HG02973 (cell line): ENCODE results near the gene DNAH1.

ENCODE experiments used
- ATAC-seq: cut with Tn5 transposase; IDR thresholded peaks from one replicate; pipeline ENCODE4 v1.9.1; 2021; ENCODE audit warnings: moderate library complexity; ENCODE audit not compliant: unreplicated experiment

DNAH1 gene

GRCh38 chr3:52385157-52385556, 69.0 kb downstream of the DNAH1 start:
- ATAC-seq = no peak

- no peak for ATAC-seq
Measured at GRCh38 chr3:52387481-52387880, 71.4 kb downstream of the DNAH1 start.

- ATAC-seq = no peak
Measured at GRCh38 chr3:52388348-52388821, 72.3 kb downstream of the DNAH1 start.

DNA sequence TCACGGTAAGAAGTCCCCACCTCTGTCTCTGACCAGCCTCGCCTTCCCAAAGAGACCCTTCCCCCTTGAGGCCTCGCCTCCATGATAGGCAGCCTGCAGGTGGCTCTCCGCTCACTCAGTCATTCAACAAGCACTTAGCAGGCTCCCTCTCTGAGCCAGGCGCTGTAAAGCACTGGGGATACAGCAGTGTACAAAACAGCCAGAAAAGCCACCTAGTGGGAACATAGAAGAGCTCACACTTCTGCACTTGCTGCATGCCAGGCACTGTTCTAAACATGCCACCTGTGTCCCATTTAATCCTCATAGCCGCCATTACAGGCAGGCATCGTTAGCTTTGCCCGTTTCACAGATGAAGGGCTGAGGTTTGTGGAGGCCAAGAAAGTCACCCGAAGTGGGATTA, 72.8 kb downstream of the DNAH1 start:
- ATAC-seq = no peak

- no peak for ATAC-seq
Measured at GRCh38 chr3:52391096-52391495, 75.0 kb downstream of the DNAH1 start.

GRCh38 chr3:52392216-52392930, 76.3 kb downstream of the DNAH1 start:
- no peak for ATAC-seq

DNA sequence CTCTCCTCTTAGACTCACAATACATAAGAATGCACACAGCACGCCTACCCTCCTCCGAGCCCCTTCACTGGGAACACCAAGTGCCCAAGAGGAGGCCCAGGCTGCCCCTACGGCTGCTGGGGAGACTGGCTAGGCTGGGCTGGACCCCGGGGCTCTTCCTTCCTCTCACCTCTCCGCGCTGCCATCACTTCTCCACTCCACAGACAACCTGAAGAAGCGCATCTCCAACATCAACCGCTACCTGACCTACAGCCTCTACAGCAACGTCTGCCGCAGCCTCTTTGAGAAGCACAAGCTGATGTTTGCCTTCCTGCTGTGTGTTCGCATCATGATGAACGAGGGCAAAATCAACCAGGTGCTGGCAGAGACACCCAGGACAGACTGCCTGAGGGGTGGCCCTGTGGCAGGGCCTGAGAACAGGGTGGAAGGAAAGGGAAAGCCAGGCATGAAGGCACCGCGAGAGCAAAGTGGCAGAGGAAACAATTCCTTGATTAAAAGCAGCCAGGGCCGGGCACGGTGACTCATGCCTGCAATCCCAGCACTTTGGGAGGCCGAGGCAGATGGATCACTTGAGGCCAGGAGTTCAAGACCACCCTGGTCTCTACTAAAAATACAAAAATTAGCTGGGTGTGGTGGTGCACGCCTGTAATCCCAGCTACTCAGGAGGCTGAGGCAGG, 77.2 kb downstream of the DNAH1 start:
- ATAC-seq = no peak

DNA sequence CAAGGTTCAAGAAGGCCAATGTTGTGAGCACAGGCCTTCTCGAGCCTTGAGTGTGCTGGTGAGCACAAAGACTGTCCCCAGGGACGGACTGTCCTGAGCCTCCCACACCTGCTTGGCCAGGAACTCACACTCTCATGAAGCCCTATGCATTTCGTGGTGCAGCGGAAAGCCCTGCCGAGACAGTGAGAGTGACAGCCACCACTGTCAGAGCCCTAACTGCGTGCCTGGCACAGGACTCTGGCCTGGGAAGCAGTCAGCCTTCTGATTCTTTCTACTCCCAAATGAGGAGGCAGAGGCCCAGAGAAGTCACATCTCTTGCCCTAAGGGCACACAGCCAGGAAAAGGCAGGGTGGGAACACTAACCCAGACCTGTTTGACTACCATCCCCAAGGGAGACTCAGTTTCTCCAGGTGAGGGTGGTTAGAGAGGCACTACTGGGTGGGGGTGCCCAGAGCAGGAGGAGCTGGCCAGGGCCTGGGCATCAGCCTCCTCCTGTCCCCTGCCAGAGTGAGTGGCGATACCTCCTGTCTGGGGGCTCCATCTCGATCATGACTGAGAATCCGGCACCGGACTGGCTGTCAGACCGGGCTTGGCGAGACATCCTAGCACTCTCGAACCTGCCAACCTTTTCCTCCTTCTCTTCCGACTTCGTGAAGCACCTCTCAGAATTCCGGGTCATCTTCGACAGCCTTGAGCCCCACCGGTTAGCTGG, 78.0 kb downstream of the DNAH1 start:
- ATAC-seq = no peak

GRCh38 chr3:52394751-52395502, 78.8 kb downstream of the DNAH1 start:
- no peak for ATAC-seq

GRCh38 chr3:52395503-52395865, 79.4 kb downstream of the DNAH1 start:
- ATAC-seq = no peak

DNA sequence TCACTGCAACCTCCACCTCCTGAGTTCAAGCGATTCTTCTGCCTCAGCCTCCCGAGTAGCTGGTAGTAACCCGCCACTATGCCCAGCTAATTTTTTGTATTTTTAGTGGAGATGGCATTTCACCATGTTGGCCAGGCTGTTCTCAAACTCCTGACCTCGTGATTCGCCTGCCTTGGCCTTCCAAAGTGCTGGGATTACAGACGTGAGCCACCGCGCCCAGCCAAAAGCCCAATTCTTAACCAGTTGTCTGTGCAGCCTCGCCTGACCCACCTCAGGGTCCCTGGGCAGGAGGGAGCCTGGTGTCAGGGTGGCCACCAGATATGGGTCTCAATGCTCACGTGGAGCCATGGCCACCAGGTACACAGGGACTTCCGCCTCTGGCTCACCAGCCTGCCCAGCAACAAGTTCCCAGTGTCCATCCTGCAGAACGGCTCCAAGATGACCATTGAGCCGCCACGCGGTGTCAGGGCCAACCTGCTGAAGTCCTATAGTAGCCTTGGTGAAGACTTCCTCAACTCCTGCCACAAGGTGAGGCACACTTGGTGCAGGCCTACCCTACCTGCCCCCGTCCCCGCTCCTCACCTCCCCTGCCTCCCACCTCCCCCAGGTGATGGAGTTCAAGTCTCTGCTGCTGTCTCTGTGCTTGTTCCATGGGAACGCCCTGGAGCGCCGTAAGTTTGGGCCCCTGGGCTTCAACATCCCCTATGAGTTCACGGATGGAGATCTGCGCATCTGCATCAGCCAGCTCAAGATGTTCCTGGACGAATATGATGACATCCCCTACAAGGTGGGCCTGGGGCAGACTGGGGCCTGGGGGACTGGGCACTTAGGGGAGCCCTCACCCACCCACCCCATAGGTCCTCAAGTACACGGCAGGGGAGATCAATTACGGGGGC, 80.1 kb downstream of the DNAH1 start:
- ATAC-seq = no peak

- ATAC-seq = no peak
Measured at GRCh38 chr3:52396907-52397591, 80.9 kb downstream of the DNAH1 start.

- no peak for ATAC-seq
Measured at GRCh38 chr3:52397676-52398399, 81.7 kb downstream of the DNAH1 start.

DNA sequence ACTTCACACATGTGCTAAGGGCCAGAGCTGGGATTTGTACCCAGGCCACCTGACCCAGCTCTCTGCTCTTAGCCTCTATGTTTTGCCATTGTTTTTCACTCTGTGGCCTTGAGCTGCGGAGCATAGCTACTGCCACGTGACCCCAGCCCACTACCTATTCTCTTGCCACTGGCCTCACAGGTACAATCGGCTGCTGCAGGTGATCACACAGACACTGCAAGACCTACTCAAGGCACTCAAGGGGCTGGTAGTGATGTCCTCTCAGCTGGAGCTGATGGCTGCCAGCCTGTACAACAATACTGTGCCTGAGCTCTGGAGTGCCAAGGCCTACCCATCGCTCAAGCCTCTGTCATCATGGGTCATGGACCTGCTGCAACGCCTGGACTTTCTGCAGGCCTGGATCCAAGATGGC, 82.6 kb downstream of the DNAH1 start:
- ATAC-seq = no peak

- no peak for ATAC-seq
Measured at GRCh38 chr3:52399131-52399530, 83.0 kb downstream of the DNAH1 start.

DNA sequence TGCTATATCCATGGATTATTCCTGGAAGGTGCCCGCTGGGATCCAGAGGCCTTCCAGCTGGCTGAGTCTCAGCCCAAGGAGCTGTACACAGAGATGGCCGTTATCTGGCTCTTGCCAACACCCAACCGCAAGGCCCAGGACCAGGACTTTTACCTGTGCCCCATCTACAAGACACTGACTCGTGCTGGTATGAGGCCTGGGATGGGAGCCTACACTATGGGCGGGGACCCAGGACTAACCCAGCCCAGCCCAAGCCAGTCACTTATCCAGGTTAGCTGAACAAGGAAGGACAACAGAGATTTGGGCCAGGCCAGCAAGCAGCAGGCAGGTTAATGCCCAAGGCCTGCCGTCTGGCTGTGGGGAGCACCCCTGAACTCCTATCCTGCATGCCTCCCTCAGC, 83.5 kb downstream of the DNAH1 start:
- ATAC-seq = no peak

DNA sequence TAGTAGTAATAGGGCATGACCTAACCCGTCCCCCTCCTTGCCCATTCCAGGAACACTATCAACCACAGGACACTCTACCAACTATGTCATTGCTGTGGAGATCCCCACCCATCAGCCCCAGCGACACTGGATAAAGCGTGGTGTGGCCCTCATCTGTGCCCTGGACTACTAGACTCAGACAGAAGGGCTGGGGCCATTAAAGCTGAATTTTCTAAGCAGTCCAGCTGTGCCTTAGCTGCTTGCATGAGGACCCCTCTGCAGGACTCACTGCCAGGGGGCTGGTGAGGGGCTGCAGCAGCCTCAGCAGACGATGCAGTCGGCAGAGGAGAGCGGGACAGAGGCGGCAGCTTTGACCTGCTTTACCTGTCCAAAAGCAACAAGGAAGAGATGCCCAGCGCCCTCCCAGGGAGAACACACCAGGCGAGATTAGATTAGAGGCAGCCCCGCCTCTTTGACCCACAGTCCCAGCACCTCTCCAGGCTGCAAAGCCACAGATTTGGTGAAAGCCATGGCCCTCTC, 84.2 kb downstream of the DNAH1 start:
- ATAC-seq = no peak

GRCh38 chr3:52401021-52401420, 84.9 kb downstream of the DNAH1 start:
- ATAC-seq = no peak

DNA sequence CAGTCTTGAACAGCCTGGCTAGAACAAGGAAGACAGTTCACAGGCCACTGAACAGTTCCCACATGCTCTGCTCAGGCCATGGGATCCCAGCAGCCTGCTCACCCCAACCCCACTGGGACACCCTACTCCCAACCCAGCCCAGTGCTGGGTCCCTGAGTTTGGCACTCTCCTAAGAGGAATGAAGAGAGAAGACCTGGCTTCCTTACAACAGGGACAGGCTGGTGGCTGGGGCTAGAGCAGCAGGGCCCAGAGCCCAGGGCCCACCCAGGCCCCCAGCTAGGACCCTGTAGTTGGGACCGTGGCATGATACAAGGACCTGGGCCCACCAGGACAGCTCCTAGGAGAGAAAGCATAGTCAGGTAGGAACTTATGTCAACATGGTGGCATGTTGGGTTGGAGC, 85.4 kb downstream of the DNAH1 start:
- no peak for ATAC-seq
